Hematopoietic multipotent progenitor cell treated with erythropoietin and hydrocortisone succinate and interleukin-3 and kit ligand, for 8 days (in vitro differentiated cells): Measurements from ENCODE around the gene COL13A1.

Experiments used
- DNase-seq: peaks from one replicate; pipeline ENCODE4 v3.0.0-alpha.2; 2015

The COL13A1 gene

GRCh38 chr10:69913606-69914382 lies 112.1 kb downstream of the COL13A1 start:
- no peak for DNase-seq

DNA sequence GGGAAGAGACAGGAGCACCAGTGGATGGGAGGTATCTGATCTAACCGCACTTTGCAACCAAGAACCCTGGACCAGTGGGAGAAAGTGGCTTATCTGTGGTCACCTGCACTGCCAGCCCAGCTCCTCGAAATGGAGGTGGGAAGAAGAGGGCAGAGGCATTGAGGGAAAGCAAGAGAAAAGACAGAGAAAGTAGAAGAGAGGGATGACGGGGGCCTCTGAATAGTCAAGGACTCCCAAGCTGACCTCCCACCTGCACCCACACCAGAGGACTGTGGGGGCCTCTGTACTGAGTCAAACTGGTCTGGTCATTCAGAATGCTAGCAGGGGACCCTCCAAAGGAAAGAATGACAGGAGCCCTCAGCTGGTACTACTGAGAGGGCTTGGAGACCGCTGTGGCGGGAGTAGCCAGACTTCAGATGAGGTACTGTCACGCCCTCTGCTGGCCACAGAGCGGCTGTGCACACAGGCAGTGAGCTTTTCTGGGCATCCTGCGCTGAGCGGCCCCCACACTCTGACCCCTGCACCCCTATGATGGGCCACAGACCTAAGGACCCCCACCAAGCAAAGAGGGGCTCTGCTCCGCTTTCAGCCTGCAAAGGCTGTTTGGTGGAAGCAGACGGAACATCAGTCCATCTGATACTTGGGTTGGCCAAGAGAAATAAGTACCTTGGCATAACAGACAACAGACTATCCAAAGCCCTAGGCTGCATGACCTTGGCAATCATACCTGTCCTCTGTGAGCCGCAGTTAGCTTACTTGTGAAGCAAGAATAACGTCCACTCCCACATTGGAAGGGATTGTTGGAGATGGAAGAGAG lies 112.9 kb downstream of the COL13A1 start:
- DNase-seq = peak; percentile 58

- no peak for DNase-seq
Observed at GRCh38 chr10:69915215-69915560, 113.5 kb downstream of the COL13A1 start.

DNA sequence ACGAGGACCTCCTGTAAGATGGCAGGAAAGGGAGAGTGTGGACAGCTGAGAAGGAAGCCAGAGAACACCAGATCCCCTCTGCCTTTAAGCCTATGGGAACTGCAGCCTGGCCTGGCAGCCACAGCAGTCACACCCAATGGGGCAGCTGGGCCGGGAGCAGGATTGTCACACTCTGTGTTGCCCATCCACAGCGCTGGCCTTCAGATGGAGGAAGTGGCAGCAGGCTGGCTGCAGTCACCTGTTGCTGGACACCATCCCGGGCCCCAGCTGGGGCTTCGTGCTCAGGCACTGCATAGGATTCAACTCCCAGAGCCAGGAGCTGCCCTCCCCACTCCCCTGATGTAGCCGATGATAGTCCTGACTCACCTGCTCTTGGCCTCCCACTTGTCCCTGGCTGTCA lies 114.4 kb downstream of the COL13A1 start:
- no peak for DNase-seq

- DNase-seq = no peak
Observed at GRCh38 chr10:69918036-69918435, 116.3 kb downstream of the COL13A1 start.

GRCh38 chr10:69919250-69919649 lies 117.5 kb downstream of the COL13A1 start:
- no peak for DNase-seq

DNA sequence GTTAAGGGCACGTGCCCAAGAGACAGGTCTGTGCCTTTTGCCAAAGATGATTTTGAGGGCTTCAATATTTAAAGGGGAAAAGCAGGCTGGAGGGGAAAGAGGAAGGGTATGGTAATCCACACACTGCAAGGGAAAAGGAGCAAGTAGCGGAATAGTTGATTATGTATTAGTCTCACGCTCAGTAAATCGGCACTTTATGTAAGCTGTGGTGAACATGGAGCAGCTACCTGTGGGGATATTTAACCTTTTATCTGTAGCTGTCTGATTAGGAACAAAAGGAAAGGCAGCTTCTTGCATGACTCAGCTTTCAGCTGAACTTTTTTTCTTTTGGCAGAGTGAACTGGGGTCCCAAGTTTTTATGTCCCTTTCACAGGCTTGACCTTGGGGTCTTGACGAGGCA lies 123.4 kb downstream of the COL13A1 start:
- DNase-seq = no peak

- DNase-seq = no peak
Observed at GRCh38 chr10:69928339-69928738, 126.6 kb downstream of the COL13A1 start.

DNA sequence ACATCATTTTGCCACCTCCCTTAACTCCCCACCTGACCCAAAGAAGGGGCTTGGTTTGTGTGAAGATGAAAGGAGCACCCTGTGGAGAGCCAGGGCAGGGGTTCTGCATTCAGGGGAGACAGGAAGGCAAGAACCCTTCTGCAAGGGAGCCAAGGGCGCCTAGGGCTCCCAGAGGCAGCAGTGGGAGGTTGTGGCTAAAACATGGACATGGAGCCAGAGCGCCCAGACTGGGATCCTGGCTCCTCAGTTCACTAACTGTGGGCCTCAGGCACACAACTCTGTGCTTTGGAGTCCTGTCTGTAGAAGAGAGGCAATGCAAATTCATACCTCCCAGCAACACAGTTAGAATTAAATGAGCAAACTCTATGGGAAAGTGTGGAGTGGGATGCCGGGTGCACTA lies 127.9 kb downstream of the COL13A1 start:
- no peak for DNase-seq

DNA sequence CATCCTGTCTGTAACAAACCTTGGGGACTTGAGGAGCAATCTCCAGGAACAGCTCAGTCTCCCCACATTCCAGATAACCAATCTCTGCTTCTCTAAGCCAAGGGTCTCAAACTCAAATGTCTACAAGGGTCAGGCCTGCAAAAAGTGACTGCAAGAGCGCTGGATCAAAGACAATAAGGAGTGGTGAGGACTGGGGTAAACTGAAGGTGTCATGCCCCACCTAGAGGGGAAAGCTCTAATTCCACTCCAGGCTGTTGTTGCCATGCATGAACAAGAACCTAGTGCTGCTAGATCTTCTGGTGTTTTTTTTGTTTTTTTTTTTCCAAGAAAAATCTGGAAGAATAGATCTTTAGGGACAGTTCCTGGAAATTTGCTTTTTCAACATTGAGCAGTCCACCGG lies 133.1 kb downstream of the COL13A1 start:
- no peak for DNase-seq

- peak; percentile 18 for DNase-seq
Observed at GRCh38 chr10:69936091-69936490, 134.4 kb downstream of the COL13A1 start.

GRCh38 chr10:69938541-69938991 lies 136.9 kb downstream of the COL13A1 start:
- no peak for DNase-seq

DNA sequence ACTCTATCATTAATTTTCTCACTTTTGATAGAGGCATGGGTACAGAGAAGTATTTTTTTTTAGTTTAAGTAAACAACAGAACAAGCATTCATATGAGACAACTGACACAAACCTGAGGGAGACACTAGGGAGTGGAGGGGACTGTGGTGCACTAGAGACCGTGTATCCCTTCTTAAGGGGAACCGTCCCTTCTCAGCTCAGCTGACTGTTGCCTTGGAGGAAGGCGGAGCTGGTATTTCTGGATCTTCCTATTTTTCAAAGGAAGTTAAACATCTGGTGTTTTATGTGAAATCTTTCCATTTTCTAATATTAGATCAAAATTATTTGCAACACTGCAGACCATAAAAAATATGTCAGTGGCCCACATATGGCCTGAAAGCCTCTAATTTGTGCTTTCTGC lies 137.4 kb downstream of the COL13A1 start:
- DNase-seq = no peak

DNA sequence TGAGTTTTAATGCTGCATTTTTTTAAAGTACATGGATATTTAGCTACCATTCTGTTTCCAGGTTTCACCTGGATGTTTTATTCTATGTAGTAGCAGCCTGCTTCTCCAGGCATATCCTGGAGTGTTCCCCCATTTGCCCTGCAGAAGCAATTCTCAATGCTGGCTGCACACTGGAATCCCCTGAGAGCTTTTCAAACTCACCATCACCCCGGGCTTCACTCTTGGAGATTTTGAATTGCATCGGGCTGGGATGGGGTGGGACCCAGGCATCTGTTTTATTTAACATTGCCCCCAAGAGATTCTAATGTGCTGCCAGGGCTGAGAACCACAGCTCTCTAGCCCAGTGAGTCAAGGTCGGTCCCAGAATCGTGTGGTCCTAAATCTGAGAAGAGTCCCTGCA lies 137.8 kb downstream of the COL13A1 start:
- DNase-seq = no peak

- DNase-seq = no peak
Observed at GRCh38 chr10:69941730-69942129, 140.0 kb downstream of the COL13A1 start.

DNA sequence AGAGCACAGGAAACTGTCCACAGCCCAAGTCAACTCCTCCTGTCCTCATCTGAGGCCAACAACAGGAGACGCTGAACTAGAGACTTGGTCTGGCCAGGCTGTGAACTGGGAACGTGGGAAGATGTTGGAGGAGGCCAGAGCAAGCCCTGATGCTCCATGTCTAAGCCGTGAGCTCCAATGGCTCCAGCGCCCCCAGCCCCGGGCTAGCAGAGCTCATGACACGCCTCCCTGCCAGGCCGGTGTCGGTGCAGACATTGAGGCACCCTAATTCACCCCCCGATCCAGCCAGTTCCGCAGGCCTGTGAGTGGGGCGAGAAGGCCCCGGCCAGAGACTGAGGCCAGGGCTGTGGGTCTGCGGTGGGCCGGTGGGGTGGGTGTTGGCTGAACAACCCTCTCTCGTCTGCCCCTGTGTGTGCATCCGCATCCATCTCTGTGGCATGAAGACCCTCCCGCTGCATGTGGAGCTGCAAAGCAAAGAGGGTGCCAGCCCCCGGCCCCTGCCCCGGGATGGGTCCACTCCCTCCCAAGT lies 141.7 kb downstream of the COL13A1 start:
- no peak for DNase-seq

- no peak for DNase-seq
Observed at GRCh38 chr10:69944761-69945160, 143.1 kb downstream of the COL13A1 start.

- DNase-seq = no peak
Observed at GRCh38 chr10:69948261-69948660, 146.6 kb downstream of the COL13A1 start.

- no peak for DNase-seq
Observed at GRCh38 chr10:69949770-69950169, 148.1 kb downstream of the COL13A1 start.

DNA sequence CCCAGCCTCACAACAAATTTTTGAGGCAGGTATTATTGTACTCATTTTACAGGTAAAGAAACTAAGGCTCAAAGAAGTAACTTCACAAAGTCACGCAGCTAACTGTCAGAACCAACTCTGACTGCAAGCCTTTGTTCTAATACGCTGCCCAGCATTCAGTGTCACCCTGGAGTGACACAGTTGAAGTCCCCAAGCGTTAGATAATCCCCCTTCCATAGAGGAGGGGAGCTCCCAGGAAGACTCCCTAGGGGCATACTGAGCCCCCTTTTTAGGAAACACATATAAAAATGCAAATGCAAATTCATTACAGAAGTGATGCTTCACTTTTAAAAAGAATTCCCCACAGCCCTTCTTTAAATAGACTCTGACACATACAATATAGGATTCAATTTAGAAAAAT lies 150.0 kb downstream of the COL13A1 start:
- no peak for DNase-seq

GRCh38 chr10:69952069-69952800 lies 150.5 kb downstream of the COL13A1 start:
- DNase-seq = no peak

DNA sequence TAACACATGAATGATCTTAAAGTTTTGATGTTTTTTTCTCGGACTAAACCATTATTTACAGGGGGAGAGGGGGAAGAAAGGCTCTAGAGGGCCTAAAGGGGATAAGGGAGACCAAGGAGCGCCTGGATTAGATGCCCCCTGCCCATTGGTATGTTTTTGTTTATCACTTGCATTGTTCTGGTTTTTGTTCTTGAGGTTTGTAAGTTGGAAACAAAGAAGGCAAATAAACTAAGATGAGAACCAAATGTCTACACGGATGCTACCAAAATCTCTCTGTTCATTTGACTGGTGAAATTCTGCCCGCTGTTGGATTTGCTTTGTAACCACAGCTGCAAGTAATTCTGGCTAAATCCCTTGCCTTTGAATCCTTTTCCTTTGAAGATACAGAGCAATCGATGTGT lies 151.1 kb downstream of the COL13A1 start:
- DNase-seq = no peak

GRCh38 chr10:69953851-69954250 lies 152.1 kb downstream of the COL13A1 start:
- no peak for DNase-seq
